SJCRH30 (cell line): Measurements from ENCODE around the gene SUPV3L1. TPM values are rescaled to one million over a fixed set of nuclear protein-coding genes. Genes with fewer than 3 reads are reported as not detected.

ENCODE experiments used
- DNase-seq, 2 experiments: peaks; one replicate each; pipeline ENCODE4 v3.0.0-alpha.2; 2015 to 2020
- H3K27ac ChIP-seq: fragments of 250-450 bp; sonication (Bioruptor Pico); 2 replicates; pipeline ENCODE4 v1.5.1; 2020; ENCODE audit warnings: mild to moderate bottlenecking, moderate library complexity
- H3K27me3 ChIP-seq: fragments of 250-450 bp; sonication (Bioruptor Pico); 2 replicates; pipeline ENCODE4 v1.5.1; 2020; ENCODE audit warnings: mild to moderate bottlenecking, moderate library complexity
- H3K36me3 ChIP-seq: fragments of 250-450 bp; sonication (Bioruptor Pico); 2 replicates; pipeline ENCODE4 v1.5.1; 2020; ENCODE audit warnings: mild to moderate bottlenecking, moderate library complexity
- H3K4me1 ChIP-seq: fragments of 250-450 bp; sonication (Bioruptor Pico); 2 replicates; pipeline ENCODE4 v1.5.1; 2020; ENCODE audit warnings: mild to moderate bottlenecking, moderate library complexity
- H3K4me3 ChIP-seq: fragments of 250-450 bp; sonication (Bioruptor Pico); 2 replicates; pipeline ENCODE4 v1.5.1; 2020; ENCODE audit warnings: mild to moderate bottlenecking, moderate library complexity
- H3K9me3 ChIP-seq: fragments of 250-450 bp; sonication (Bioruptor Pico); replicated peaks from 2 replicates; pipeline ENCODE4 v1.5.1; 2020; ENCODE audit warnings: mild to moderate bottlenecking, moderate library complexity
- total RNA-seq: library from RNA; depleted of rRNA; stranded (reverse); fragments of >200 nt; shearing (Covaris generic); gene quantifications from 2 replicates; pipeline ENCODE4 v1.2.3, GENCODE V29; 2014

The SUPV3L1 gene
- total RNA-seq, 1 experiment from 2014 or later: 43.4 TPM

GRCh38 chr10:69215405-69216171, 35.6 kb downstream of the SUPV3L1 start:
- DNase-seq: no peak
- no peaks in the 10 kb centered on the region for H3K36me3 ChIP-seq
- H3K4me1 ChIP-seq: no peaks in the 10 kb centered on the region; the same call in 1 of the 2 replicates
- H3K9me3 ChIP-seq: no peaks in the 10 kb centered on the region
- no peaks in the 10 kb centered on the region for H3K27me3 ChIP-seq
- H3K27ac ChIP-seq: no peak overlapping the region
- no peak overlapping the region for H3K4me3 ChIP-seq

DNA sequence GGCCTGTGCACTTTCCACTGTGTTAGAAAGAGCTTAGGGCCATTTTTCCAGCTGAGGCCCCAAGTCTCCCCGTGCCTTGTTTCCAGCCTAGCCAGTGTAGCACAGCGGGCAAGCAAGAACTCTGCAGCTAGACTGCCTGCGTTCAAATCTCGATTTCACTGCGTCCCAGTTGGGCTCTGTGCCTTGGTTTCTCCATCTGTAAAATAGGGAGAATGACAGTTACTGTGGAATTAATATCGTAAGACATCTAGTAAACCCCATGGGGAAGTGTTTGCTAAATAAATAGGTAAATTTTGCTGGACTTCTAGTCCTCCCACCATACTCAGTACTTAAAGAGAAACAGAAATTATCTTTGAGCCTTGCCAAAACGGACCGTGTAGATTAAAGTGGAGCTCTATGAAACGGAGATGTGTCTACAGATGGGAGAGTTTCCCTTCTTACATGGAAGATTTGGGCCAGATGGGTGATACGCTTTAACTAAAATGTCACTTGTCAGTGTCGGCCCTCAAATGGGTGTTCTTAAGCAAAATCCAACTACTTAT, 36.6 kb downstream of the SUPV3L1 start:
- no peaks in the 10 kb centered on the region for H3K9me3 ChIP-seq
- no peak for DNase-seq
- H3K27ac ChIP-seq: no peak overlapping the region
- H3K27me3 ChIP-seq: no peaks in the 10 kb centered on the region
- H3K36me3 ChIP-seq: no peaks in the 10 kb centered on the region
- H3K4me3 ChIP-seq: no peak overlapping the region
- H3K4me1 ChIP-seq: no peaks in the 10 kb centered on the region; the same call in 1 of the 2 replicates

- Histone ChIP-seq H3K27me3 (no peaks in the 10 kb centered on the region), H3K36me3 (no peaks in the 10 kb centered on the region), H3K27ac (no peak overlapping the region), H3K4me1 (no peaks in the 10 kb centered on the region; the same call in 1 of the 2 replicates), H3K4me3 (no peak overlapping the region), H3K9me3 (no peaks in the 10 kb centered on the region)
- DNase-seq: peak in 1 of 2 experiments; percentile 15
These were observed 37.2 kb downstream of the SUPV3L1 start for GRCh38 chr10:69217119-69217754.

DNA sequence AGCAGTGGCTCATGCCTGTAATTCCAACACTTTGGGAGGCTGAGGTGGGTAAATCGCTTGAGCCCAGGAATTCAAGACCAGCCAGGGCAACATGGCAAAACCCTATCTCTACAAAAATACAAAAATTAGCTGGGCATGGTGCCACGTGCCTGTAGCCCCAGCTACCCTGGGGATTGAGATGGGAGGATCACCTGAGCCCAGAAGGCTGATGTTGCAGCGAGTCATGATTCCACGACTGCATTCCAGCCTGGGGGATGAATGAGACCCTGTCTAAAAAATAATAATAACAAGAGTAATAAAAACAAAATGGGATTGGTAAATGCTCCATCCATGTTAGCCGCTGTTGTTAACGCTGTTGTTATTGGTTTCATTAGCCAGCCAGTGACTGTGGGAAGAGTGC, 38.8 kb downstream of the SUPV3L1 start:
- no peak overlapping the region for H3K4me3 ChIP-seq
- DNase-seq: no peak
- H3K4me1 ChIP-seq: no peaks in the 10 kb centered on the region; the same call in 1 of the 2 replicates
- no peak overlapping the region for H3K27ac ChIP-seq
- no peaks in the 10 kb centered on the region for H3K27me3 ChIP-seq
- no peaks in the 10 kb centered on the region for H3K36me3 ChIP-seq
- no peaks in the 10 kb centered on the region for H3K9me3 ChIP-seq

DNA sequence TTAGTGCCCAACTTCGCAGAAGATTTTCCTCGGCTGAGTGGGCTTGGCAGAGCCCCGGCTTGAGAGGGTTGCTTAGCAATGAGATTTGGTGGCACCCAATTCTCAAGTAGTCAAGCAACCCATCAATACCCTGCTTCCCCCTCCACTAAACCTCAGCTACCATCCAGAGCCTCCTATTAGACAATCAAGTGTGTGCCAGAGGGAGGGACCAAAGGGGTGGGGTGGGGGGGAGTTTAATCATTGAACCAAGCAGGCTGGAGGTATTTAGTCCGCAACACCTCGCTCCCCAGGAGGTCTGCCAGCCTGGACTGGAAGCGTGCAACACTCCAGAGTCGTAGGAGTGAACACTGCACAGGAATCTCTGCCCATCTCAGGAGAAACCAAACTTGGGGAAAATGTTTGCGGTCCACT, 40.0 kb downstream of the SUPV3L1 start, which contains the start of gene HKDC1:
HKDC1 (plus strand) TSS at position 292 of the 411 bp plus-strand sequence; CDS start at position 396, 104 bp downstream.
- H3K36me3 ChIP-seq: no peaks in the 10 kb centered on the region
- H3K4me3 ChIP-seq: no peak within 1 kb of the TSS
- peaks cover 5% of the 10 kb centered on the region for H3K4me1 ChIP-seq
- no peaks in the 10 kb centered on the region for H3K9me3 ChIP-seq
- no peak for DNase-seq
- H3K27ac ChIP-seq: no peak within 1 kb of the TSS
- no peaks in the 10 kb centered on the region for H3K27me3 ChIP-seq

- Histone ChIP-seq H3K4me3 (no peak overlapping the region), H3K27ac (no peak overlapping the region), H3K27me3 (no peaks in the 10 kb centered on the region), H3K9me3 (no peaks in the 10 kb centered on the region), H3K4me1 (peaks cover 10% of the 10 kb centered on the region), H3K36me3 (no peaks in the 10 kb centered on the region)
- no peak for DNase-seq
These were observed 40.5 kb downstream of the SUPV3L1 start for GRCh38 chr10:69220507-69220906.

- peak in 1 of 2 experiments; percentile 42 for DNase-seq
These were observed 42.4 kb downstream of the SUPV3L1 start for GRCh38 chr10:69222157-69223027.

GRCh38 chr10:69223028-69223342, 43.0 kb downstream of the SUPV3L1 start:
- DNase-seq: no peak
- no peak overlapping the region for H3K27ac ChIP-seq
- no peaks in the 10 kb centered on the region for H3K27me3 ChIP-seq
- H3K4me3 ChIP-seq: no peak overlapping the region
- peaks cover 14% of the 10 kb centered on the region for H3K4me1 ChIP-seq
- H3K9me3 ChIP-seq: no peaks in the 10 kb centered on the region
- H3K36me3 ChIP-seq: no peaks in the 10 kb centered on the region

More at GRCh38 chr10:69222157-69223027, 42.4 kb downstream of the SUPV3L1 start:
- Histone ChIP-seq H3K27me3 (no peaks in the 10 kb centered on the region), H3K9me3 (no peaks in the 10 kb centered on the region), H3K36me3 (no peaks in the 10 kb centered on the region), H3K27ac (no peak overlapping the region), H3K4me1 (peaks cover 14% of the 10 kb centered on the region), H3K4me3 (no peak overlapping the region)

GRCh38 chr10:69224862-69225657, 45.0 kb downstream of the SUPV3L1 start:
- Histone ChIP-seq H3K4me1 (peaks cover 14% of the 10 kb centered on the region), H3K27me3 (no peaks in the 10 kb centered on the region), H3K4me3 (no peak overlapping the region), H3K36me3 (no peaks in the 10 kb centered on the region), H3K27ac (peak overlapping the region; percentile 66), H3K9me3 (no peaks in the 10 kb centered on the region)
- DNase-seq: peak; percentile 18 to 53

DNA sequence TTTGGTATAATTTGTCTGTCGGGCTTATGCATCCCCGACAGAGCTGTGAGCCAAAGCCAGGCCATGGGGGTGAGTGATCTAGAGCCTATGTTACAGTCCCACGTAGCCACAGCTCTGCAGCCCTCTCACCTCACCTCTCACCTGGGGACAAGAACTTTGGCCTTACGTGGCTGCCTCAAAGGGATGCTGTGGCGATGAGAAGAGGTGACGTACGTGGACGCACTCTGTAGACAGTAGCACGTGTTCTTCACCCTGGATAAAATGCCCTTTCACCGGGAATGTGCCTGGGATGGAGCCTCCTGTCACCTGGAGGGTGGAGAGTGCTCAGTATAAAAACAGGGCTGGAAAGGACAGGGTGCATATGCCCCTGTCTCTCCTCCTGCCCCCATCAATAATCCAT, 45.6 kb downstream of the SUPV3L1 start:
- Histone ChIP-seq H3K4me1 (peaks cover 14% of the 10 kb centered on the region), H3K27me3 (no peaks in the 10 kb centered on the region), H3K9me3 (no peaks in the 10 kb centered on the region), H3K4me3 (no peak overlapping the region), H3K36me3 (no peaks in the 10 kb centered on the region), H3K27ac (peak overlapping the region; percentile 66)
- peak in 1 of 2 experiments; percentile 25 for DNase-seq

DNA sequence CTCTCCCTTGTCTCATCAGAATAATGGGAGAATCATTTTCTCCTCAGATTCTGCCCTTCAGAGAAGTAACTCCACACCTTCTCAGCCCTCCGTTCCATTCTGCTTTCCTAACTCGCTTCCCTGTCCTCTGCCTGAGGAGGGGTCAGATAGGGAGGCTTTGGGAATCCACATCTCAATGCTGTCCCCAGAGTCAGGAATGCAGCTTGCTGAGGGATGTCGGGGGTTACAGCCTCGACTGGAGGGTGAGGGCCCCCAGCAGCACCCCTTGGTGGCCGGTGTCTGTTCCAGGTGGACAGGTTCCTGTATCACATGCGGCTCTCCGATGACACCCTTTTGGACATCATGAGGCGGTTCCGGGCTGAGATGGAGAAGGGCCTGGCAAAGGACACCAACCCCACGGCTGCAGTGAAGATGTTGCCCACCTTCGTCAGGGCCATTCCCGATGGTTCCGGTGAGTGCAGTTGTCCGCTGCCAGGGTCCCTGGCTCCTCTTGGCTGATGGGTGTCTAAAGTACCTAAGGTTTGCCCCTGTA, 47.0 kb downstream of the SUPV3L1 start:
- DNase-seq: no peak
- Histone ChIP-seq H3K27me3 (no peaks in the 10 kb centered on the region), H3K4me1 (peaks cover 14% of the 10 kb centered on the region), H3K4me3 (no peak overlapping the region), H3K9me3 (no peaks in the 10 kb centered on the region), H3K36me3 (no peaks in the 10 kb centered on the region), H3K27ac (no peak overlapping the region)

- no peak for DNase-seq
- H3K4me3 ChIP-seq: no peak overlapping the region
These were observed 48.1 kb downstream of the SUPV3L1 start for GRCh38 chr10:69228151-69228550.

GRCh38 chr10:69229616-69229916, 49.5 kb downstream of the SUPV3L1 start:
- Histone ChIP-seq H3K36me3 (no peaks in the 10 kb centered on the region), H3K27me3 (no peaks in the 10 kb centered on the region), H3K4me1 (peaks cover 26% of the 10 kb centered on the region), H3K27ac (no peak overlapping the region), H3K9me3 (no peaks in the 10 kb centered on the region), H3K4me3 (no peak overlapping the region)
- no peak for DNase-seq

More at GRCh38 chr10:69228151-69228550, 48.1 kb downstream of the SUPV3L1 start:
- Histone ChIP-seq H3K9me3 (no peaks in the 10 kb centered on the region), H3K36me3 (no peaks in the 10 kb centered on the region), H3K27ac (no peak overlapping the region), H3K27me3 (no peaks in the 10 kb centered on the region), H3K4me1 (peaks cover 25% of the 10 kb centered on the region)

- H3K27me3 ChIP-seq: no peaks in the 10 kb centered on the region
- no peak overlapping the region for H3K4me3 ChIP-seq
- no peak for DNase-seq
- no peaks in the 10 kb centered on the region for H3K9me3 ChIP-seq
- H3K27ac ChIP-seq: no peak overlapping the region
- H3K4me1 ChIP-seq: peaks cover 20% of the 10 kb centered on the region
- H3K36me3 ChIP-seq: no peaks in the 10 kb centered on the region
These were observed 50.1 kb downstream of the SUPV3L1 start for GRCh38 chr10:69230128-69230527.
